IPS DF 6.9 (cell line): ENCODE data around the gene AATK.

Source experiments
- DNase-seq: peaks from one replicate; pipeline ENCODE4 v3.0.0-alpha.2; 2013; ENCODE audit warnings: low read depth, low spot score
- H3K27ac ChIP-seq: one replicate; pipeline ENCODE4 v1.5.1; 2013; ENCODE audit warnings: low read length, control low read depth
- H3K27me3 ChIP-seq: 2 replicates; pipeline ENCODE4 v1.6.1; 2013; ENCODE audit warnings: mild to moderate bottlenecking, low read length; ENCODE audit not compliant: control insufficient read depth, insufficient read depth
- H3K36me3 ChIP-seq: 2 replicates; pipeline ENCODE4 v1.6.1; 2013; ENCODE audit warnings: low read length; ENCODE audit not compliant: control insufficient read depth, insufficient read depth
- H3K4me1 ChIP-seq: 2 replicates; pipeline ENCODE4 v1.6.1; 2013; ENCODE audit warnings: low read length; ENCODE audit not compliant: control insufficient read depth, insufficient read depth
- H3K4me3 ChIP-seq: 2 replicates; pipeline ENCODE4 v1.5.1; 2013; ENCODE audit warnings: mild to moderate bottlenecking, low read length
- H3K9me3 ChIP-seq: 2 replicates; pipeline ENCODE4 v1.6.1; 2013; ENCODE audit warnings: low read length, inconsistent platforms; ENCODE audit not compliant: control insufficient read depth, insufficient read depth
- WGBS: extraction: QIAGEN DNeasy Blood & Tissue Kit; methylation state at CpG from one replicate; pipeline ENCODE4 v1.1.7; 2013; ENCODE audit warnings: mixed read lengths, missing lambda C conversion rate; ENCODE audit not compliant: insufficient read length, insufficient coverage; 5-methylcytosine and 5-hydroxymethylcytosine counted together

The AATK gene

DNA sequence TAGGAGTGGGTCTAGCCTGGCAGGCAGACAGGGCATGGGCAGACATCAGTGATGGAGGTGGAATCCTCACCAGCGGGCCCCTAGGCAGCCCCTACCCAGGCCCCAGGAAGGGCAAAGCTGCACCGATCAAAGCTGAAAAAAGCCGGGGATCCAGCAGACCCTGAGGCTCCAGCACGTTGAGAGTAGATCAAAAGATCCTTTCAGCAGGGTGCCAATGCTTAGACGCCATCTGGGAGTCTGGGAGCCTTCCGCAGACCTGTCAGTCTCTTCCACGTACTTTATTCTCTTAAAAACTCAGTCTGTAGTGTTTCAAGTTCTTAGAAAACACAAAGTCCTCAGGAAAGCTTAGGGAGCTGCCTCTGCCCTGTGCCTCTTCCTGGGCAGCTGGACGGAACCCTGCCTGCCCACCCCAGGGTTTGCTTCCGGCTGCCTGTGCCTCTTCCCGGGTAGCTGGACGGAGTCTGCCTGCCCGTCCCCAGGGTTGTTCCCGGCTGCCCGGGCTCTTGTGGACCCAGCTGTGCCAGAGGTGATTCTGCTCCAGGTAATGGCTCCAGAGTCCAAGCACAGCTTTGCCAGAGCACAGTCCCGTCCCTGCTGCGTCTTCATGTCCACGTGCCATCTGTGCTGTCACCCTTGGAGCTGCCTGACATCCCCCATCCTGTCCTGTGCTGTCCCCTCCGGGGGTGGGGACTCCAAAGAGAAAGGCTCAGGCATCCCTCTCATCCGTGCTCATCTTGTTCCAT, 51.5 kb downstream of the AATK start:
- Histone ChIP-seq H3K36me3 (no peaks in the 10 kb centered on the region; the same call in 1 of the 2 replicates), H3K4me1 (peaks cover 5% of the 10 kb centered on the region; the same call in 1 of the 2 replicates), H3K9me3 (no peaks in the 10 kb centered on the region), H3K27ac (no peak overlapping the region), H3K4me3 (no peak overlapping the region), H3K27me3 (no peaks in the 10 kb centered on the region)
- WGBS, result no CpG with 5 or more reads among the region's 19 CpGs
- no peak for DNase-seq

DNA sequence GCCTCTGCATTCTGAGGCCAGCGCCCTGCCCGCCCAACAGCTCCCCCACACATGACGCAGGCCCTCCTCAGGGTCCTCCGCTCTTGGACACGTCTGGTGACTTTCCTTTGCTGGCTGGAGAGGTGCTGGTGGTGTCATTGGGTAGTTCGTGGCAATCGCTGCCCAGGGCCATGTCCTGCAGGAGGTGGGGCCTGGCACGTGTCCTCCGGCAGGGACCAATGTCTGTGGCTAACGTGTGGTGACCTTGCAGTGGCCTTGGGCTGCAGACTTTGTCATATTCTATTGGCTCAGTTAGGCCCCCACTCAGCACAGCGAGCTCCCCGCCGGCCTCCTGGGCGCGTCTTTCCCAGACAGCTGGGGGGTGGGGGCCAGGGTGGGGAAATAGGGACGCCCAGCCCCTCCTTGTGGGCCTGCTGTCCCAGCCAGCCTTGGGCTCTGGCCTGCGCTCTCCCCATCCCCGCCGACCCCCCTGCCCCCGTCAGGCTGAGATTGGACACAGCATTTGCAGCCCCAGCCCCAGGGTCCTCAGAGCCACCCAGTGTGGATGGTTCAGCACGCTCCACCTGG, 52.8 kb downstream of the AATK start:
- no CpG with 5 or more reads among the region's 21 CpGs for WGBS
- no peaks in the 10 kb centered on the region for H3K4me1 ChIP-seq
- DNase-seq, result no peak
- no peak overlapping the region for H3K27ac ChIP-seq
- H3K36me3 ChIP-seq, result no peaks in the 10 kb centered on the region
- no peaks in the 10 kb centered on the region for H3K27me3 ChIP-seq
- no peak overlapping the region for H3K4me3 ChIP-seq
- H3K9me3 ChIP-seq, result no peaks in the 10 kb centered on the region

- Histone ChIP-seq H3K27me3 (no peaks in the 10 kb centered on the region), H3K4me1 (no peaks in the 10 kb centered on the region), H3K9me3 (no peaks in the 10 kb centered on the region), H3K36me3 (no peaks in the 10 kb centered on the region), H3K27ac (no peak overlapping the region), H3K4me3 (no peak overlapping the region)
- DNase-seq, result no peak
- WGBS, result no CpG with 5 or more reads among the region's 23 CpGs
These were observed 53.6 kb downstream of the AATK start for GRCh38 chr17:81112450-81112849.

- no CpG with 5 or more reads among the region's 10 CpGs for WGBS
- Histone ChIP-seq H3K27ac (no peak overlapping the region), H3K27me3 (no peaks in the 10 kb centered on the region), H3K9me3 (no peaks in the 10 kb centered on the region), H3K4me1 (no peaks in the 10 kb centered on the region), H3K36me3 (no peaks in the 10 kb centered on the region), H3K4me3 (no peak overlapping the region)
- DNase-seq, result no peak
These were observed 55.0 kb downstream of the AATK start for GRCh38 chr17:81111066-81111465.

- WGBS, result no CpG with 5 or more reads among the region's 30 CpGs
These were observed 55.5 kb downstream of the AATK start for GRCh38 chr17:81110488-81111040.

DNA sequence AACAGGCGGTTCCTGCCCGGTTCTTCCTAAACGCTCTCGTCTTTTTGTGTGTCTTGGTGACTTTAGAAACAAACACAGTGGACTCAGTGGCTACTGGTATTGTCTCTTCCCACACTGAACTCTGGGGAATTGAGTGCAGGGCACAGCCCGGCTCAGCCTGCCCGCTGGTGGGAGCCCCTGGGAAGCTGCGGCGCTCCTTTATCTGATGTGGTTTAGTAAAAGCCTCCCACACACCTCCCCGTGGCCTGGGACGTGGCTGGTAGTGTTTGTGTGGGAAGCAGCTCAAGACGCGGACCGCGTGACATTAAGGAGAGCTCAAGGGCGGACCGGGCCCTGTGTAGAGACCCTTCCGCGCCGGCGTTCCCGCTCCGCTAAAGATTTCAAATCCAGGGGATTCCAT, 56.1 kb downstream of the AATK start:
- H3K27me3 ChIP-seq, result no peaks in the 10 kb centered on the region
- H3K4me3 ChIP-seq, result no peak overlapping the region
- H3K36me3 ChIP-seq, result no peaks in the 10 kb centered on the region
- DNase-seq, result no peak
- no CpG with 5 or more reads among the region's 22 CpGs for whole genome bisulfite sequencing
- H3K4me1 ChIP-seq, result no peaks in the 10 kb centered on the region
- no peak overlapping the region for H3K27ac ChIP-seq
- no peaks in the 10 kb centered on the region for H3K9me3 ChIP-seq

More at GRCh38 chr17:81110488-81111040, 55.5 kb downstream of the AATK start:
- Histone ChIP-seq H3K9me3 (no peaks in the 10 kb centered on the region), H3K27ac (no peak overlapping the region), H3K27me3 (no peaks in the 10 kb centered on the region), H3K36me3 (no peaks in the 10 kb centered on the region), H3K4me1 (no peaks in the 10 kb centered on the region), H3K4me3 (no peak overlapping the region)
- no peak for DNase-seq

GRCh38 chr17:81108220-81108619, 57.8 kb downstream of the AATK start:
- no peak overlapping the region for H3K27ac ChIP-seq
- WGBS, result no CpG with 5 or more reads among the region's 9 CpGs
- H3K27me3 ChIP-seq, result no peaks in the 10 kb centered on the region
- H3K4me3 ChIP-seq, result no peak overlapping the region
- no peaks in the 10 kb centered on the region for H3K36me3 ChIP-seq
- H3K9me3 ChIP-seq, result no peaks in the 10 kb centered on the region
- H3K4me1 ChIP-seq, result no peaks in the 10 kb centered on the region
- DNase-seq, result no peak

- no peaks in the 10 kb centered on the region for H3K36me3 ChIP-seq
- H3K27me3 ChIP-seq, result no peaks in the 10 kb centered on the region
- H3K4me3 ChIP-seq, result no peak overlapping the region
- WGBS, result no CpG with 5 or more reads among the region's 24 CpGs
- H3K27ac ChIP-seq, result no peak overlapping the region
- no peaks in the 10 kb centered on the region for H3K4me1 ChIP-seq
- DNase-seq, result no peak
- H3K9me3 ChIP-seq, result no peaks in the 10 kb centered on the region
These were observed 59.3 kb downstream of the AATK start for GRCh38 chr17:81106716-81107115.

DNA sequence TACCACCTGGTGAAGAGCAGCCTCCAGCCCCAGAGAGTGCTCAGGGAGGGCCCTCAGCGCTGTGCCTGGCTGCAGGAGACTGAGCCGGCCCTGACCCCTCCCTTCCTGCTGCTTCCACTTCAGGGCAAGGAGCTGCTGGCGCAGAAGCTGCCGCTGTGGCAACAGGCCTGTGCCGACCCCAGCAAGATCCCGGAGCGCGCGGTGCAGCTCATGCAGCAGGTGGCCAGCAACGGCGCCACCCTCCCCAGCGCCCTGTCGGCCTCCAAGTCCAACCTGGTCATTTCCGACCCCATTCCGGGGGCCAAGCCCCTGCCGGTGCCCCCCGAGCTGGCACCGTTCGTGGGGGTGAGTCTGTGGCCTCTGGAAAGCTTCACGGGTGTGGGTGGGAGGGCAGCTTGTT, 62.6 kb downstream of the AATK start:
- DNase-seq, result no peak
- Histone ChIP-seq H3K4me3 (no peak overlapping the region), H3K4me1 (no peaks in the 10 kb centered on the region), H3K9me3 (no peaks in the 10 kb centered on the region), H3K27ac (no peak overlapping the region), H3K36me3 (no peaks in the 10 kb centered on the region), H3K27me3 (no peaks in the 10 kb centered on the region)
- WGBS, result no CpG with 5 or more reads among the region's 20 CpGs

- no peaks in the 10 kb centered on the region for H3K9me3 ChIP-seq
- no peak overlapping the region for H3K27ac ChIP-seq
- no peak overlapping the region for H3K4me3 ChIP-seq
- no peaks in the 10 kb centered on the region for H3K27me3 ChIP-seq
- H3K36me3 ChIP-seq, result no peaks in the 10 kb centered on the region
- DNase-seq, result no peak
- H3K4me1 ChIP-seq, result no peaks in the 10 kb centered on the region
- no CpG with 5 or more reads among the region's 17 CpGs for WGBS
These were observed 63.2 kb downstream of the AATK start for GRCh38 chr17:81102869-81103268.
